Small intestine (tissue), 7 donors: ENCODE measurements around the gene ARHGAP28. TPM values are rescaled to one million over a fixed set of nuclear protein-coding genes. Genes with fewer than 3 reads are reported as not detected.

ENCODE experiments used
- DNase-seq, 2 donors: peaks; one replicate each; pipeline versions ENCODE4 v3.0.0 to v3.0.0-alpha.2; 2013
- FAIRE-seq: peaks from 2 replicates; lab custom pipeline; 2012; peaks lifted over from hg19 to GRCh38; lab: Jason Lieb, UNC
- H3K27ac ChIP-seq, 3 donors: one replicate each; pipeline ENCODE4 v1.5.1; 2013; ENCODE audit warnings: low read length in 2 of 3, mild to moderate bottlenecking in 2 of 3, control low read depth in 1 of 3, inconsistent platforms in 1 of 3, low read depth in 1 of 3, moderate library complexity in 1 of 3
- H3K27me3 ChIP-seq, 3 donors: one replicate each; pipeline ENCODE4 v1.6.1; 2013; ENCODE audit warnings: low read length in 3 of 3, inconsistent platforms in 1 of 3; ENCODE audit not compliant: control insufficient read depth in 3 of 3, insufficient read depth in 3 of 3
- H3K36me3 ChIP-seq, 3 donors: one replicate each; pipeline ENCODE4 v1.6.1; 2013; ENCODE audit warnings: low read length in 3 of 3, inconsistent platforms in 1 of 3, low read depth in 1 of 3, mild to moderate bottlenecking in 1 of 3, moderate library complexity in 1 of 3; ENCODE audit not compliant: control insufficient read depth in 3 of 3, insufficient read depth in 2 of 3
- H3K4me1 ChIP-seq, 3 donors: one replicate each; pipeline ENCODE4 v1.6.1; 2013; ENCODE audit warnings: low read length in 2 of 3, inconsistent platforms in 1 of 3, low read depth in 1 of 3, mild to moderate bottlenecking in 1 of 3, moderate library complexity in 1 of 3; ENCODE audit not compliant: control insufficient read depth in 3 of 3, insufficient read depth in 2 of 3
- H3K4me3 ChIP-seq, 3 donors: one replicate each; pipeline ENCODE4 v1.5.1; 2013; ENCODE audit warnings: low read length in 3 of 3, control low read depth in 1 of 3, inconsistent platforms in 1 of 3, low read depth in 1 of 3, mild to moderate bottlenecking in 1 of 3, moderate library complexity in 1 of 3
- H3K9me3 ChIP-seq, 2 donors: one replicate each; pipeline ENCODE4 v1.6.1; 2013; ENCODE audit warnings: low read depth in 1 of 2, low read length in 1 of 2; ENCODE audit not compliant: control insufficient read depth in 2 of 2, insufficient read depth in 1 of 2
- WGBS, 3 donors: extraction: QIAGEN DNeasy Blood & Tissue Kit; methylation state at CpG; one replicate each; pipeline ENCODE4 v1.1.7; 2013; 5-methylcytosine and 5-hydroxymethylcytosine counted together
- polyA plus RNA-seq, 4 donors: library from polyadenylated mRNA; stranded (reverse) in 3 of 4; unstranded in 1 of 4; fragments of 200-250 nt in 3 of 4; fragments of 120-200 nt in 1 of 4; gene quantifications; one replicate each; pipeline versions ENCODE4 v1.2.1 to v1.2.3, GENCODE V29; 2013
- donor health status: healthy with polysubstance abuse.
- donor health status: control.
- donor health status: control.
- donor health status: Bipolar disorder and iron deficiency.
- donor health status: healthy.

ARHGAP28 gene
- polyA plus RNA-seq, 4 donors = 1.2 to 10.8 (median 2.4) TPM

GRCh38 chr18:6885992-6886796, 156.7 kb downstream of the ARHGAP28 start:
- no peak overlapping the region for H3K4me3 ChIP-seq
- FAIRE-seq = no peak
- H3K27me3 ChIP-seq = no peaks in the 10 kb centered on the region
- H3K9me3 ChIP-seq = no peaks in the 10 kb centered on the region
- H3K36me3 ChIP-seq = peaks cover 0 to 16% (median 0%) of the 10 kb centered on the region in 3 donors
- H3K4me1 ChIP-seq = no peaks in the 10 kb centered on the region
- WGBS, 3 donors = 21 to 23% (median 21%) methylated on average over 4 of the region's 4 CpGs
- no peak overlapping the region for H3K27ac ChIP-seq
- DNase-seq = peak; percentile 67 to 72

DNA sequence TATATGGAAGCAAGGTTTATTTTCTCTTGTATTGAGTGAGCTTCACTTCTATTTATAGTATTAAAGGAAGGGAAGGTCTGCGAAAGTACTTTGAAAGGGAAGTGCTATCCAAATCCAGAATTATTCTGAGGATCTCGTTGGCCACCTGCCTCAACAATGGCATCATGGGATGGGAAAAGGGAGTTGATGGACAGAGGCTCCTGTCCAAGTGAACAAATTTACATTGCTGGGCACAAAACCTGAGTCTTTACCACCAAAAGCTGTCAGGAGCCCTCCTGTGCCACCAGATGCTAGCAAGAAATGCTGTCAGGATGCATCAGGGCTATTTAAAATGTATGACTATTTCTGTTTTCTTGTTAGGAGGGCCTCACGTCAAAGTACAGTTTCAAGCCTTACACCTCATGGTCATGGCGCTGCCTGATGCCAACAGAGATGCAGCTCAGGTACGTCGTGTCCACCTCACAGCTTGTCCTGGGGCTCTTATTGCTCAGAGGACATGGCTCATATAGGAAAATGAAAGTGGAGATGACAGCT, 157.3 kb downstream of the ARHGAP28 start:
- H3K36me3 ChIP-seq = peaks cover 0 to 19% (median 0%) of the 10 kb centered on the region in 3 donors

DNA sequence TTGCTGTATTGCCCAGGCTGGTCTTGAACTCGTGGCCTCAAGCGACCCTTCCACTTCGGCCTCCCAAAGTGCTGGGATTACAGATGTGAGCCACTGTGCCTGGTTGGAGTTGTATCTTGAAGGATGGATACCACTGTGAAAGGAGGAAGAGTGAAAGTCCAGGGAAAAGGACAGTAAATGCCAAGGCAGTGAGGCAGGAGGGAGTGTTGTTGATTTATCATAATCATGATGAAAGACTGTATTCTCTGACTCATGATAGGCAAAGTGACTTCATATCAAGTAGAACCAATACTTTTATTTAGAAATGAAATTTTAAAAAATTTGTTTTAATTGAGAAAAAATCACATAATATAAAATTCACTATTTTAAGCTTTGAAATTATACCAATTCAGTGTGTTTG, 162.3 kb downstream of the ARHGAP28 start:
- WGBS, 3 donors = 93 to 95% (median 94%) methylated on average over 3 of the region's 3 CpGs
- Histone ChIP-seq H3K27me3 (no peaks in the 10 kb centered on the region), H3K9me3 (no peaks in the 10 kb centered on the region), H3K4me1 (no peaks in the 10 kb centered on the region), H3K4me3 (no peak overlapping the region), H3K36me3 (peaks cover 0 to 15% (median 0%) of the 10 kb centered on the region in 3 donors), H3K27ac (no peak overlapping the region)
- FAIRE-seq (no peak), DNase-seq (peak in 1 of 2 donors; percentile 27)

More for the DNA sequence above, 157.3 kb downstream of the ARHGAP28 start:
- FAIRE-seq = no peak
- 72 to 80% (median 80%) methylated on average over 6 of the region's 6 CpGs for WGBS, 3 donors
- DNase-seq = no peak
- Histone ChIP-seq H3K27ac (no peak overlapping the region), H3K4me3 (no peak overlapping the region), H3K27me3 (no peaks in the 10 kb centered on the region), H3K4me1 (no peaks in the 10 kb centered on the region), H3K9me3 (no peaks in the 10 kb centered on the region)

DNA sequence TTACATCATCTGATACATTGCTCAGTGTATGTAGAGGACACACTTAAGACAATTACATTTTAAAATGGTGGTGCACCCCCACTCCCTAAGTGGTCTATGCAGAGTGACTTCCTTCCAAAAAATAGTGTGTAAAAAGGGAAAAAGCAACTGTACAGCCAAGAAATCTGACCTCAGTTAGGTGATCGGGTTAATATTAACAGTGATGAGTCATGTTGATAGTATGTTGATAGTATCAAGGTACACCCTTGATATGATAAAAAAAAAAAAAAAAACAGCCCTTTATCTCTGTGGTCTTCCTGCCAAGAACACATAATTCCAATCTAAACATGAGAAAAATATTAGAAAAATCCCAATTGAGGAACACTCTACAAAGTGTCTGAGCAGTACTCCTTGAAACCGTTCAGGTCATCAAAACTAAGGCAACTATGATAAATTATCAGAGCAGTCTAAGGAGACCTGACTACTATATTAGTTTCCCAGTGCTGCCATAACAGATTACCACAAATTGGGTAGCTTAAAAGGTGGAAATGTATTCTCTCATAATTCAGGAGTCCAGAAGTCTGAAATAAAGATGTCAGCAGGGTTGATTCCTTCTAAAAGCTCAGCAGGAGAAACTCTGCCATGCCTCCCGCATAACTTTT, 171.9 kb downstream of the ARHGAP28 start:
- Histone ChIP-seq H3K4me1 (no peaks in the 10 kb centered on the region), H3K27me3 (no peaks in the 10 kb centered on the region), H3K4me3 (no peak overlapping the region), H3K27ac (no peak overlapping the region), H3K36me3 (peaks cover 0 to 8% (median 0%) of the 10 kb centered on the region in 3 donors), H3K9me3 (peaks cover 0 to 14% of the 10 kb centered on the region in 2 donors)
- peak in 1 of 2 donors; percentile 55 for DNase-seq
- FAIRE-seq = no peak
- WGBS, 3 donors = 45 to 66% (median 50%) methylated on average over 3 of the region's 3 CpGs

DNA sequence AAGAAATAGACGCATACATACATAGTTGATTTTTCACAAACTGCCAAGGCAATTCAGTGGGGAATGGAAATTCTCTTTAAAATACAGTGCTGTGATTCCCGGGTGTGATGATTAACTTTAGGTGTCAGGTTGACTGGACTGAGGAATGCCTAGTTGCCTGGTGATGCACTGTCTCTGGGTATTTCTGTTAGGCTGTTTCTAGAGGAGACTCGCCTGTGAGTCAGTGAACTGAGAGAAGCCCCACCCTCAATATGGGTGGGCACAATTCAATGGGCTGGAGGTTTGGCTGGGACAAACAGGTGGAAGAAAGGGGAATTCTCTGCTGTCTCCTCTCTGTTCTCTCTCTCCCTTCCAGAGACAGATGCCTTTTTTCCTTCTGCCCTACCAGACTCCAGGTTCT, 187.6 kb downstream of the ARHGAP28 start:
- no peak for FAIRE-seq
- WGBS, 3 donors = 82 to 89% (median 86%) methylated on average over 3 of the region's 3 CpGs

GRCh38 chr18:6920099-6920955, 190.8 kb downstream of the ARHGAP28 start:
- H3K9me3 ChIP-seq = no peaks in the 10 kb centered on the region
- no peaks in the 10 kb centered on the region for H3K4me1 ChIP-seq
- H3K27me3 ChIP-seq = no peaks in the 10 kb centered on the region
- peak; percentile 78 for DNase-seq
- WGBS, 3 donors = 66 to 79% (median 78%) methylated on average over 20 to 37 of the region's 37 CpGs
- no peak for FAIRE-seq
- no peak overlapping the region for H3K27ac ChIP-seq
- no peaks in the 10 kb centered on the region for H3K36me3 ChIP-seq
- H3K4me3 ChIP-seq = no peak overlapping the region

More for the DNA sequence above, 187.6 kb downstream of the ARHGAP28 start:
- no peaks in the 10 kb centered on the region for H3K36me3 ChIP-seq
- H3K9me3 ChIP-seq = no peaks in the 10 kb centered on the region
- H3K4me1 ChIP-seq = no peaks in the 10 kb centered on the region
- no peak overlapping the region for H3K27ac ChIP-seq
- H3K27me3 ChIP-seq = no peaks in the 10 kb centered on the region
- H3K4me3 ChIP-seq = no peak overlapping the region
- no peak for DNase-seq

- no peak for FAIRE-seq
These were observed 192.1 kb downstream of the ARHGAP28 start for GRCh38 chr18:6921571-6921970.

GRCh38 chr18:6923220-6923619, 193.7 kb downstream of the ARHGAP28 start:
- H3K27me3 ChIP-seq = no peaks in the 10 kb centered on the region
- H3K9me3 ChIP-seq = no peaks in the 10 kb centered on the region
- H3K36me3 ChIP-seq = no peaks in the 10 kb centered on the region
- H3K27ac ChIP-seq = no peak overlapping the region
- FAIRE-seq (no peak), DNase-seq (no peak)
- no peak overlapping the region for H3K4me3 ChIP-seq
- no peaks in the 10 kb centered on the region for H3K4me1 ChIP-seq
- 71 to 89% (median 74%) methylated on average over 1 of the region's 1 CpG for WGBS, 3 donors

More at GRCh38 chr18:6921571-6921970, 192.1 kb downstream of the ARHGAP28 start:
- Histone ChIP-seq H3K36me3 (no peaks in the 10 kb centered on the region), H3K4me1 (no peaks in the 10 kb centered on the region), H3K4me3 (no peak overlapping the region), H3K9me3 (no peaks in the 10 kb centered on the region), H3K27ac (no peak overlapping the region), H3K27me3 (no peaks in the 10 kb centered on the region)
- DNase-seq = no peak
